ENCODE measurements around the gene SLC19A2. TPM values are rescaled to one million over a fixed set of nuclear protein-coding genes. Genes with fewer than 3 reads are reported as not detected.
A peak's percentile ranks its signal among the peaks of the same experiment; 100 is the strongest.

The SLC19A2 gene
- total and polyA plus RNA-seq, 2 of the 13 experiments (the other 11 are each of a cell fraction or from before 2014, with no cell fraction given): 30.4 to 56.0 TPM

DNA sequence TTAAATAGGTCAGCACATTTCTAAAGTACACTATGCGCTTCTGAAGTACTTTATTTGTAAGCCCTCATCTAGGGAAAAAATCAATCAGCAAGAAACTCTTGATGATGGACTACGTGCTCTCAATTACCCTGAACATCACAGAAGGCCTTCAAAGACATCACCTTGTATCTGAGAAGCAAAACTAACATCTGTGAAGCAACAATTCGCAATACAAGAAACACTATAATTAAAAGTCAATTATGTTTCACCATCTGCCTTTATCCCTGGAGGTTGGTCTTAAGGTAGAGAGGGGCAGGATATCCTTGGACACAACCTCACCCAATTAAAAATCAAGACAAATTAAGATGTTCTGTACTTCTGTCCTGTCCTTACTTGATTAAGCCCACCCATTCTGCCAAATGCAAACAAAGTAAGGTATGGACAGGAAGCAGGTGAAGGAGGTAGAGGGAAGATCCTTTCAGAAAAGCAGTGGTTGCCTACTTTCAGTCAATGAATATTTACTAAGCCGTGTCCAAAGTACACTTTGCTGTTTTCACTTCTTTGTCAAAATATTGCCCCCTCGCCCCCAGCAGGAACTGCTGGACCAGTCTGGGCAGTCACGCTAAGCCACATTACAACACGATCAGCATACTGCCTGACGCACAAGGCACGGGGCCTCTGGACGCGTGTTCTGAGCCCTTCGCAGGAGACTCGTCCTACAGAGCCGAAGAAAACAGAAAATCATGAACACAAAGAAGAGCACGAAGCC lies 887 bp downstream of the SLC19A2 start (continued):
- TF ChIP-seq, protein P1, sequence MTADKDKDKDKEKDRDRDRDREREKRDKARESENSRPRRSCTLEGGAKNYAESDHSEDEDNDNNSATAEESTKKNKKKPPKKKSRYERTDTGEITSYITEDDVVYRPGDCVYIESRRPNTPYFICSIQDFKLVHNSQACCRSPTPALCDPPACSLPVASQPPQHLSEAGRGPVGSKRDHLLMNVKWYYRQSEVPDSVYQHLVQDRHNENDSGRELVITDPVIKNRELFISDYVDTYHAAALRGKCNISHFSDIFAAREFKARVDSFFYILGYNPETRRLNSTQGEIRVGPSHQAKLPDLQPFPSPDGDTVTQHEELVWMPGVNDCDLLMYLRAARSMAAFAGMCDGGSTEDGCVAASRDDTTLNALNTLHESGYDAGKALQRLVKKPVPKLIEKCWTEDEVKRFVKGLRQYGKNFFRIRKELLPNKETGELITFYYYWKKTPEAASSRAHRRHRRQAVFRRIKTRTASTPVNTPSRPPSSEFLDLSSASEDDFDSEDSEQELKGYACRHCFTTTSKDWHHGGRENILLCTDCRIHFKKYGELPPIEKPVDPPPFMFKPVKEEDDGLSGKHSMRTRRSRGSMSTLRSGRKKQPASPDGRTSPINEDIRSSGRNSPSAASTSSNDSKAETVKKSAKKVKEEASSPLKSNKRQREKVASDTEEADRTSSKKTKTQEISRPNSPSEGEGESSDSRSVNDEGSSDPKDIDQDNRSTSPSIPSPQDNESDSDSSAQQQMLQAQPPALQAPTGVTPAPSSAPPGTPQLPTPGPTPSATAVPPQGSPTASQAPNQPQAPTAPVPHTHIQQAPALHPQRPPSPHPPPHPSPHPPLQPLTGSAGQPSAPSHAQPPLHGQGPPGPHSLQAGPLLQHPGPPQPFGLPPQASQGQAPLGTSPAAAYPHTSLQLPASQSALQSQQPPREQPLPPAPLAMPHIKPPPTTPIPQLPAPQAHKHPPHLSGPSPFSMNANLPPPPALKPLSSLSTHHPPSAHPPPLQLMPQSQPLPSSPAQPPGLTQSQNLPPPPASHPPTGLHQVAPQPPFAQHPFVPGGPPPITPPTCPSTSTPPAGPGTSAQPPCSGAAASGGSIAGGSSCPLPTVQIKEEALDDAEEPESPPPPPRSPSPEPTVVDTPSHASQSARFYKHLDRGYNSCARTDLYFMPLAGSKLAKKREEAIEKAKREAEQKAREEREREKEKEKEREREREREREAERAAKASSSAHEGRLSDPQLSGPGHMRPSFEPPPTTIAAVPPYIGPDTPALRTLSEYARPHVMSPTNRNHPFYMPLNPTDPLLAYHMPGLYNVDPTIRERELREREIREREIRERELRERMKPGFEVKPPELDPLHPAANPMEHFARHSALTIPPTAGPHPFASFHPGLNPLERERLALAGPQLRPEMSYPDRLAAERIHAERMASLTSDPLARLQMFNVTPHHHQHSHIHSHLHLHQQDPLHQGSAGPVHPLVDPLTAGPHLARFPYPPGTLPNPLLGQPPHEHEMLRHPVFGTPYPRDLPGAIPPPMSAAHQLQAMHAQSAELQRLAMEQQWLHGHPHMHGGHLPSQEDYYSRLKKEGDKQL (CRISPR knock-in tag; IDR thresholded peaks at IDR 0.05; ENCODE audit: low read depth): no peak
- 0 out of 2 replicates have a peak, but pooled peaks have one; percentile 8 for TF ChIP-seq ARID3A (IDR thresholded peaks at IDR 0.05; ENCODE audit: low read depth, low read length)
- TF ChIP-seq, protein P2, sequence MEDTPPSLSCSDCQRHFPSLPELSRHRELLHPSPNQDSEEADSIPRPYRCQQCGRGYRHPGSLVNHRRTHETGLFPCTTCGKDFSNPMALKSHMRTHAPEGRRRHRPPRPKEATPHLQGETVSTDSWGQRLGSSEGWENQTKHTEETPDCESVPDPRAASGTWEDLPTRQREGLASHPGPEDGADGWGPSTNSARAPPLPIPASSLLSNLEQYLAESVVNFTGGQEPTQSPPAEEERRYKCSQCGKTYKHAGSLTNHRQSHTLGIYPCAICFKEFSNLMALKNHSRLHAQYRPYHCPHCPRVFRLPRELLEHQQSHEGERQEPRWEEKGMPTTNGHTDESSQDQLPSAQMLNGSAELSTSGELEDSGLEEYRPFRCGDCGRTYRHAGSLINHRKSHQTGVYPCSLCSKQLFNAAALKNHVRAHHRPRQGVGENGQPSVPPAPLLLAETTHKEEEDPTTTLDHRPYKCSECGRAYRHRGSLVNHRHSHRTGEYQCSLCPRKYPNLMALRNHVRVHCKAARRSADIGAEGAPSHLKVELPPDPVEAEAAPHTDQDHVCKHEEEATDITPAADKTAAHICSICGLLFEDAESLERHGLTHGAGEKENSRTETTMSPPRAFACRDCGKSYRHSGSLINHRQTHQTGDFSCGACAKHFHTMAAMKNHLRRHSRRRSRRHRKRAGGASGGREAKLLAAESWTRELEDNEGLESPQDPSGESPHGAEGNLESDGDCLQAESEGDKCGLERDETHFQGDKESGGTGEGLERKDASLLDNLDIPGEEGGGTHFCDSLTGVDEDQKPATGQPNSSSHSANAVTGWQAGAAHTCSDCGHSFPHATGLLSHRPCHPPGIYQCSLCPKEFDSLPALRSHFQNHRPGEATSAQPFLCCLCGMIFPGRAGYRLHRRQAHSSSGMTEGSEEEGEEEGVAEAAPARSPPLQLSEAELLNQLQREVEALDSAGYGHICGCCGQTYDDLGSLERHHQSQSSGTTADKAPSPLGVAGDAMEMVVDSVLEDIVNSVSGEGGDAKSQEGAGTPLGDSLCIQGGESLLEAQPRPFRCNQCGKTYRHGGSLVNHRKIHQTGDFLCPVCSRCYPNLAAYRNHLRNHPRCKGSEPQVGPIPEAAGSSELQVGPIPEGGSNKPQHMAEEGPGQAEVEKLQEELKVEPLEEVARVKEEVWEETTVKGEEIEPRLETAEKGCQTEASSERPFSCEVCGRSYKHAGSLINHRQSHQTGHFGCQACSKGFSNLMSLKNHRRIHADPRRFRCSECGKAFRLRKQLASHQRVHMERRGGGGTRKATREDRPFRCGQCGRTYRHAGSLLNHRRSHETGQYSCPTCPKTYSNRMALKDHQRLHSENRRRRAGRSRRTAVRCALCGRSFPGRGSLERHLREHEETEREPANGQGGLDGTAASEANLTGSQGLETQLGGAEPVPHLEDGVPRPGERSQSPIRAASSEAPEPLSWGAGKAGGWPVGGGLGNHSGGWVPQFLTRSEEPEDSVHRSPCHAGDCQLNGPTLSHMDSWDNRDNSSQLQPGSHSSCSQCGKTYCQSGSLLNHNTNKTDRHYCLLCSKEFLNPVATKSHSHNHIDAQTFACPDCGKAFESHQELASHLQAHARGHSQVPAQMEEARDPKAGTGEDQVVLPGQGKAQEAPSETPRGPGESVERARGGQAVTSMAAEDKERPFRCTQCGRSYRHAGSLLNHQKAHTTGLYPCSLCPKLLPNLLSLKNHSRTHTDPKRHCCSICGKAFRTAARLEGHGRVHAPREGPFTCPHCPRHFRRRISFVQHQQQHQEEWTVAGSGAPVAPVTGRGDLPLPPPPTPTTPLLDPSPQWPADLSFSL (CRISPR knock-in tag; IDR thresholded peaks at IDR 0.05): no peak
- TF ChIP-seq CREBL2 (CRISPR knock-in tag; IDR thresholded peaks at IDR 0.05; ENCODE audit: borderline replicate concordance): no peak
- TF ChIP-seq XBP1 (CRISPR knock-in tag; IDR thresholded peaks at IDR 0.05): no peak
- TF ChIP-seq TAF1 (CRISPR knock-in tag; IDR thresholded peaks at IDR 0.05): no peak
- TF ChIP-seq SIX4 (CRISPR knock-in tag; IDR thresholded peaks at IDR 0.05): no peak
- TF ChIP-seq PAWR (CRISPR knock-in tag; IDR thresholded peaks at IDR 0.05; ENCODE audit: borderline replicate concordance): no peak
- TF ChIP-seq HES4 (CRISPR knock-in tag; IDR thresholded peaks at IDR 0.05; ENCODE audit: borderline replicate concordance): no peak
- TF ChIP-seq FIP1L1 (IDR thresholded peaks at IDR 0.05; ENCODE audit: borderline replicate concordance, insufficient read depth, low read depth, low read length): no peak
- no peak for TF ChIP-seq HDAC6 (IDR thresholded peaks at IDR 0.05; ENCODE audit: low read depth, low read length)
- TF ChIP-seq, protein P3, sequence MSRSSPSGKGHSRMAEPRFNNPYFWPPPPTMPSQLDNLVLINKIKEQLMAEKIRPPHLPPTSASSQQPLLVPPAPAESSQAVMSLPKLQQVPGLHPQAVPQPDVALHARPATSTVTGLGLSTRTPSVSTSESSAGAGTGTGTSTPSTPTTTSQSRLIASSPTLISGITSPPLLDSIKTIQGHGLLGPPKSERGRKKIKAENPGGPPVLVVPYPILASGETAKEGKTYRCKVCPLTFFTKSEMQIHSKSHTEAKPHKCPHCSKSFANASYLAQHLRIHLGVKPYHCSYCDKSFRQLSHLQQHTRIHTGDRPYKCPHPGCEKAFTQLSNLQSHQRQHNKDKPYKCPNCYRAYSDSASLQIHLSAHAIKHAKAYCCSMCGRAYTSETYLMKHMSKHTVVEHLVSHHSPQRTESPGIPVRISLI (CRISPR knock-in tag; IDR thresholded peaks at IDR 0.05; ENCODE audit: borderline replicate concordance): peak; percentile 9; the same call in 1 of the 2 replicates

All from HepG2 (cell line).